Measurements from ENCODE around the gene TRHDE. TPM values are rescaled to one million over a fixed set of nuclear protein-coding genes. Genes with fewer than 3 reads are reported as not detected.
A peak's percentile ranks its signal among the peaks of the same experiment; 100 is the strongest.

The TRHDE gene
- total and polyA plus RNA-seq, 4 donors, result 0.19 to 7.5 (median 3.5) TPM

DNA sequence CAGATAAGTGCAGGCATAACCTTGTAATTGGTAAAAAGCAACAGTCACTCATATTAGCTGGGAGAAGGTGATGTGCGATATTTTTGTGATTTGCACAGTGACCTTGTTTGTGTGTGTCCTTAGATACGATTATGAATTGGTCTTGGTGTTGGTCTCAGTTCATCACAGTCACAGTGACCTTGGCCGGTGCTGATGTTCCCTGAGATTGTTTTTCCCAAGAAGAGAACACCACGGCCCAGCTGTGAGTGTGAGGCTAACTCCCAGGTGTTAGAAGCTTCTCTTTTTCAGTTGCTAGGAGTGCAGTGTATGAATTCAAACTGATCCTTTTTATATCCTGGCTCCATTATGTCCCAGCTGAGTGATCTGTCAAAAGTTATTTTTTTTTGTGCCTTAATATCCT lies 46.2 kb downstream of the TRHDE start:
- Histone ChIP-seq H3K9ac (ENCODE audit: insufficient read depth in 1 of 2, low read length in 2 of 2) (no peak overlapping the region), H3K9me3 (ENCODE audit: control insufficient read depth in 4 of 4, insufficient read depth in 3 of 4, low read length in 3 of 4) (no peaks in the 10 kb centered on the region), H3K27ac (ENCODE audit: low read depth in 1 of 2, low read length in 1 of 2) (no peak overlapping the region), H3K36me3 (ENCODE audit: control insufficient read depth in 4 of 4, insufficient read depth in 4 of 4, low read length in 4 of 4) (no peaks in the 10 kb centered on the region), H3K4me1 (ENCODE audit: control insufficient read depth in 5 of 5, insufficient read depth in 5 of 5, low read length in 5 of 5) (no peaks in the 10 kb centered on the region), H3K4me3 (no peak overlapping the region), H3K27me3 (ENCODE audit: control insufficient read depth in 3 of 3, insufficient read depth in 3 of 3, low read length in 2 of 3) (no peaks in the 10 kb centered on the region)
- ATAC-seq (ENCODE audit: insufficient read depth, low FRiP score), result no peak
- TF ChIP-seq, protein P1, sequence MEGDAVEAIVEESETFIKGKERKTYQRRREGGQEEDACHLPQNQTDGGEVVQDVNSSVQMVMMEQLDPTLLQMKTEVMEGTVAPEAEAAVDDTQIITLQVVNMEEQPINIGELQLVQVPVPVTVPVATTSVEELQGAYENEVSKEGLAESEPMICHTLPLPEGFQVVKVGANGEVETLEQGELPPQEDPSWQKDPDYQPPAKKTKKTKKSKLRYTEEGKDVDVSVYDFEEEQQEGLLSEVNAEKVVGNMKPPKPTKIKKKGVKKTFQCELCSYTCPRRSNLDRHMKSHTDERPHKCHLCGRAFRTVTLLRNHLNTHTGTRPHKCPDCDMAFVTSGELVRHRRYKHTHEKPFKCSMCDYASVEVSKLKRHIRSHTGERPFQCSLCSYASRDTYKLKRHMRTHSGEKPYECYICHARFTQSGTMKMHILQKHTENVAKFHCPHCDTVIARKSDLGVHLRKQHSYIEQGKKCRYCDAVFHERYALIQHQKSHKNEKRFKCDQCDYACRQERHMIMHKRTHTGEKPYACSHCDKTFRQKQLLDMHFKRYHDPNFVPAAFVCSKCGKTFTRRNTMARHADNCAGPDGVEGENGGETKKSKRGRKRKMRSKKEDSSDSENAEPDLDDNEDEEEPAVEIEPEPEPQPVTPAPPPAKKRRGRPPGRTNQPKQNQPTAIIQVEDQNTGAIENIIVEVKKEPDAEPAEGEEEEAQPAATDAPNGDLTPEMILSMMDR (IDR thresholded peaks at IDR 0.05; ENCODE audit: control extremely low read depth, extremely low read depth), result no peak
- WGBS, 2 donors, result 86 to 87% methylated on average over 4 of the region's 4 CpGs
- no peak for DNase-seq

DNA sequence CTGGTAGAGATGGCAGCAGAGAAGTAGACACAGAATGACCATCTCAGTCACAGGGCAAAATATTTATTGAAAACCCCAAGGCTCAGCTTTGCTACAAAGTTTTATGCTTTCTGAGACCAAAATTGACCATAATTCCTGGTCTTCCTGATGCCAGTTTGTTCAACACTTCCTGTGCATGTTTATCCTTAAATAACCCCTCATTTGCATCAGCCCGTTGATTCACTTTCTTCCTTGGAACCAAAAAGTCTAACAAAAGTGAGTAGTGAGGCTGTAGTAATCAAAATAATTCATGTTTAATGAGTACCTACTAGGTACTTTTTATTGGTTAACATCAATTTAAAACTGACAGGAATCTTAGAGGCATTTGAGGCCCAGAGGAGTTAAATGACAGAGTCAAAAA lies 51.7 kb downstream of the TRHDE start:
- no peak overlapping the region for H3K9ac ChIP-seq (ENCODE audit: insufficient read depth in 1 of 2, low read length in 2 of 2)
- DNase-seq (no peak), ATAC-seq (ENCODE audit: insufficient read depth, low FRiP score) (no peak)
- no peaks in the 10 kb centered on the region for H3K4me1 ChIP-seq (ENCODE audit: control insufficient read depth in 5 of 5, insufficient read depth in 5 of 5, low read length in 5 of 5)
- no peaks in the 10 kb centered on the region for H3K27me3 ChIP-seq (ENCODE audit: control insufficient read depth in 3 of 3, insufficient read depth in 3 of 3, low read length in 2 of 3)
- no peaks in the 10 kb centered on the region for H3K36me3 ChIP-seq (ENCODE audit: control insufficient read depth in 4 of 4, insufficient read depth in 4 of 4, low read length in 4 of 4)
- 60 to 86% methylated on average over 1 of the region's 1 CpG for WGBS, 2 donors
- no peak overlapping the region for H3K27ac ChIP-seq (ENCODE audit: low read depth in 1 of 2, low read length in 1 of 2)
- TF ChIP-seq, protein P1 (IDR thresholded peaks at IDR 0.05; ENCODE audit: control extremely low read depth, extremely low read depth), result no peak
- no peak overlapping the region for H3K4me3 ChIP-seq
- H3K9me3 ChIP-seq (ENCODE audit: control insufficient read depth in 4 of 4, insufficient read depth in 3 of 4, low read length in 3 of 4), result no peaks in the 10 kb centered on the region

DNA sequence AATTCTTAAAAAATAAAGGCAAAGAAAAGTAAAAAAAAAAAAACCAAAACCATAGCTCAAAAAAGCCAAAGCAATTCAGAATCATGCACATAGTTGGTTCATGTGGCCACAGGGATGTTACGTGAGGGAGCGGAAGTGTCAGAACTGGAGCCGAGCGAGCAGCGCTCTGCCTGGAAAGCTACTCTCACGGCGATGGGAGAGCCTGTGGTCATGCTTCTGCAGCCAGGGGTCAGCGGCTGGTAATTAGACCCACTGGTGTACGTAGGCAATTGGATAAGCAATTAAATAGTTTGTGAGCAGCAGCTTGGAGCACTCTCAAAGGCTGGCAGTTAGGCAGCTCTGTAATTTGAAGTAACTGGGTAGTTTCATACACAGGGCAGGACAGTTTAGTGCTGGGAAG lies 58.1 kb downstream of the TRHDE start:
- WGBS, 2 donors, result 65 to 71% methylated on average over 9 of the region's 9 CpGs
- TF ChIP-seq, protein P1 (IDR thresholded peaks at IDR 0.05; ENCODE audit: control extremely low read depth, extremely low read depth), result no peak
- no peak overlapping the region for H3K27ac ChIP-seq (ENCODE audit: low read depth in 1 of 2, low read length in 1 of 2)
- ATAC-seq (ENCODE audit: insufficient read depth, low FRiP score), result no peak
- H3K36me3 ChIP-seq (ENCODE audit: control insufficient read depth in 4 of 4, insufficient read depth in 4 of 4, low read length in 4 of 4), result no peaks in the 10 kb centered on the region
- H3K27me3 ChIP-seq (ENCODE audit: control insufficient read depth in 3 of 3, insufficient read depth in 3 of 3, low read length in 2 of 3), result no peaks in the 10 kb centered on the region
- peak; percentile 31 to 48 (median 39) for DNase-seq
- no peak overlapping the region for H3K9ac ChIP-seq (ENCODE audit: insufficient read depth in 1 of 2, low read length in 2 of 2)
- H3K9me3 ChIP-seq (ENCODE audit: control insufficient read depth in 4 of 4, insufficient read depth in 3 of 4, low read length in 3 of 4), result no peaks in the 10 kb centered on the region
- H3K4me1 ChIP-seq (ENCODE audit: control insufficient read depth in 5 of 5, insufficient read depth in 5 of 5, low read length in 5 of 5), result no peaks in the 10 kb centered on the region
- H3K4me3 ChIP-seq, result no peak overlapping the region

DNA sequence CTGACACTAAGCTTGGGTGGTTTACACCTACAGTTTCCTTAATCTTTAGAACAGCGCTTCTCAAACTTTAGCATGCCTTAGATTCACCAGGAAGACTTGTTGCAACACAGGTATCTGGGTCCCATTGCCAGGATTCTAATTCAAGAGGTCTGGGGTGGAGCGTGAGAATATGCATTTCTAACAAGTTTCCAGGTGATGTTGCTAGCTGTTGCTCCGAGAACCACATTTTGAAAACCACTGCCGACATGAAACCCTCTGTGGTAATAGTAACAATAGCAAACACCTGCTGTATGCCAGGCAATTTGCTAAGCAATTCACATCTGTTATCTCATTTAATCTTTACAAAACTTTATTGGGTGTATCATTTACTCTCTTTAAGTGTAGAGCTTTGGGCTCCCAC lies 58.6 kb downstream of the TRHDE start:
- no peak overlapping the region for H3K9ac ChIP-seq (ENCODE audit: insufficient read depth in 1 of 2, low read length in 2 of 2)
- DNase-seq, result no peak

More for the DNA sequence above, 58.6 kb downstream of the TRHDE start:
- H3K27me3 ChIP-seq (ENCODE audit: control insufficient read depth in 3 of 3, insufficient read depth in 3 of 3, low read length in 2 of 3), result no peaks in the 10 kb centered on the region
- no peak overlapping the region for H3K4me3 ChIP-seq
- no peaks in the 10 kb centered on the region for H3K36me3 ChIP-seq (ENCODE audit: control insufficient read depth in 4 of 4, insufficient read depth in 4 of 4, low read length in 4 of 4)
- TF ChIP-seq, protein P1 (IDR thresholded peaks at IDR 0.05; ENCODE audit: control extremely low read depth, extremely low read depth), result no peak
- no peaks in the 10 kb centered on the region for H3K4me1 ChIP-seq (ENCODE audit: control insufficient read depth in 5 of 5, insufficient read depth in 5 of 5, low read length in 5 of 5)
- no peak overlapping the region for H3K27ac ChIP-seq (ENCODE audit: low read depth in 1 of 2, low read length in 1 of 2)
- no peaks in the 10 kb centered on the region for H3K9me3 ChIP-seq (ENCODE audit: control insufficient read depth in 4 of 4, insufficient read depth in 3 of 4, low read length in 3 of 4)
- no peak for ATAC-seq (ENCODE audit: insufficient read depth, low FRiP score)
- 89 to 91% methylated on average over 4 of the region's 4 CpGs for WGBS, 2 donors
